GM19238 (cell line): ENCODE measurements around the gene CNOT10.
"Not testable (repeated sequence)": the region's sequence is repeated elsewhere in the genome, so short reads cannot be mapped to it uniquely, and the experiment has no call there.

ENCODE experiments used
- DNase-seq: peaks from one replicate; pipeline ENCODE4 v3.0.0; 2011; ENCODE audit warnings: low spot score; ENCODE audit not compliant: insufficient read length

Gene CNOT10

GRCh38 chr3:32691847-32692246, 6.9 kb downstream of the CNOT10 start:
- DNase-seq = no peak

GRCh38 chr3:32696523-32696922, 11.5 kb downstream of the CNOT10 start:
- DNase-seq = no peak

GRCh38 chr3:32698506-32698905, 13.5 kb downstream of the CNOT10 start:
- DNase-seq = no peak

- no peak for DNase-seq
Observed at GRCh38 chr3:32699429-32699828, 14.4 kb downstream of the CNOT10 start.

- DNase-seq = no peak
Observed at GRCh38 chr3:32700244-32700643, 15.3 kb downstream of the CNOT10 start.

- DNase-seq = no peak
Observed at GRCh38 chr3:32703491-32703972, 18.5 kb downstream of the CNOT10 start.

GRCh38 chr3:32705232-32705631, 20.2 kb downstream of the CNOT10 start:
- DNase-seq = no peak

- no peak for DNase-seq
Observed at GRCh38 chr3:32706348-32707025, 21.5 kb downstream of the CNOT10 start.

GRCh38 chr3:32707026-32707370, 22.0 kb downstream of the CNOT10 start:
- no peak for DNase-seq

GRCh38 chr3:32708672-32709283, 23.8 kb downstream of the CNOT10 start:
- DNase-seq = no peak

- DNase-seq = no peak
Observed at GRCh38 chr3:32709346-32709745, 24.4 kb downstream of the CNOT10 start.

- DNase-seq = no peak
Observed at GRCh38 chr3:32712506-32713055, 27.6 kb downstream of the CNOT10 start.

GRCh38 chr3:32713181-32713580, 28.2 kb downstream of the CNOT10 start:
- no peak for DNase-seq

- no peak for DNase-seq
Observed at GRCh38 chr3:32719335-32719734, 34.3 kb downstream of the CNOT10 start.

- no peak for DNase-seq
Observed at GRCh38 chr3:32719931-32720330, 34.9 kb downstream of the CNOT10 start.

- no peak for DNase-seq
Observed at GRCh38 chr3:32725721-32726120, 40.7 kb downstream of the CNOT10 start.

GRCh38 chr3:32733631-32734229, 48.7 kb downstream of the CNOT10 start:
- DNase-seq = no peak

- DNase-seq = no peak
Observed at GRCh38 chr3:32734756-32735155, 49.8 kb downstream of the CNOT10 start.

GRCh38 chr3:32743470-32743869, 58.5 kb downstream of the CNOT10 start:
- DNase-seq = not testable (repeated sequence)

GRCh38 chr3:32743934-32744333, 58.9 kb downstream of the CNOT10 start:
- DNase-seq = no peak

- no peak for DNase-seq
Observed at GRCh38 chr3:32751377-32751776, 66.4 kb downstream of the CNOT10 start.

- DNase-seq = no peak
Observed at GRCh38 chr3:32755761-32756160, 70.8 kb downstream of the CNOT10 start.
